Measurements from ENCODE around the gene KLRG1. TPM values are rescaled to one million over a fixed set of nuclear protein-coding genes. Genes with fewer than 3 reads are reported as not detected.

The KLRG1 gene
- polyA plus RNA-seq = 3.4 and 4.7 TPM in 2 replicates
- 6.5 and 9.3 TPM in 2 replicates for polyA minus RNA-seq

DNA sequence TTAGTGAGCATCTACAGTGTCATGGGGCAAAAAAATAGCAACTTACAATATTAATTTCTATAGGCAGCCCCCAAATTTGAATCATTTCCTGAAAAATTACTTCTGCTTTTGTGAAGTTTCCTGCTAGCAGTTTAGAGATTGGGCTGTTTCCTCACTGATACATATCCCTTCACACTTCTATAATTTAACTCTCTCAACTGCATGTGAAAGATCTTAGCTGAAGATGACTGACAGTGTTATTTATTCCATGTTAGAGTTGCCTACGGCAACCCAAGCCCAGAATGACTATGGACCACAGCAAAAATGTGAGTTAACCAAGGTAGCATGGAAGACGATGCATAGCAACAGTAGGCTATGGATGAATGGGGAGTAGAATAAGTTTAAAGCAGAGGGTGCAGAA lies at the start of gene KLRG1:
Gene KLRG1, plus strand, starts transcription at position 134 of the 400 bp plus-strand sequence. Its CDS starts 90 bp downstream, at position 224.
- Histone ChIP-seq H4K20me1 (ENCODE audit: insufficient read depth) (no peaks in the 10 kb centered on the region), H3K4me3 (ENCODE audit: low read length) (no peak within 1 kb of the TSS), H3K79me2 (replicated peaks; ENCODE audit: insufficient read depth, low read length) (no peaks in the 10 kb centered on the region), H3K4me2 (ENCODE audit: low read length) (no peak within 1 kb of the TSS), H3K9me2 (ENCODE audit: insufficient read depth, low read length) (no peaks in the 10 kb centered on the region), H2AFZ (ENCODE audit: low read depth, low read length) (no peak within 1 kb of the TSS), H3K27ac (ENCODE audit: low read length) (no peak within 1 kb of the TSS), H3K9me3 (ENCODE audit: low read length) (no peaks in the 10 kb centered on the region), H3K9ac (ENCODE audit: low read length) (no peak within 1 kb of the TSS), H3K36me3 (ENCODE audit: insufficient read depth, low read length) (no peaks in the 10 kb centered on the region), H3K27me3 (ENCODE audit: insufficient read depth, low read depth, low read length) (no peaks in the 10 kb centered on the region), H3F3A (ENCODE audit: insufficient read depth, low read length, poor library complexity, severe bottlenecking) (no peaks in the 10 kb centered on the region)
- TF ChIP-seq POLR2AphosphoS5 (IDR thresholded peaks at IDR 0.05) (no peak), EP300 (conservative IDR thresholded peaks at IDR 0.05; ENCODE audit: poor library complexity, severe bottlenecking) (no peak), TAF1 (IDR thresholded peaks at IDR 0.05; ENCODE audit: low read depth) (no peak), RAD21 (conservative IDR thresholded peaks at IDR 0.05) (no peak), EZH2 (IDR thresholded peaks at IDR 0.05; ENCODE audit: borderline replicate concordance, insufficient read depth, low read length, poor library complexity, severe bottlenecking) (no peak), MXI1 (conservative IDR thresholded peaks at IDR 0.05; ENCODE audit: poor library complexity, severe bottlenecking) (no peak), SMC3 (conservative IDR thresholded peaks at IDR 0.05; ENCODE audit: poor library complexity) (no peak)
- TF ChIP-seq, protein P1, sequence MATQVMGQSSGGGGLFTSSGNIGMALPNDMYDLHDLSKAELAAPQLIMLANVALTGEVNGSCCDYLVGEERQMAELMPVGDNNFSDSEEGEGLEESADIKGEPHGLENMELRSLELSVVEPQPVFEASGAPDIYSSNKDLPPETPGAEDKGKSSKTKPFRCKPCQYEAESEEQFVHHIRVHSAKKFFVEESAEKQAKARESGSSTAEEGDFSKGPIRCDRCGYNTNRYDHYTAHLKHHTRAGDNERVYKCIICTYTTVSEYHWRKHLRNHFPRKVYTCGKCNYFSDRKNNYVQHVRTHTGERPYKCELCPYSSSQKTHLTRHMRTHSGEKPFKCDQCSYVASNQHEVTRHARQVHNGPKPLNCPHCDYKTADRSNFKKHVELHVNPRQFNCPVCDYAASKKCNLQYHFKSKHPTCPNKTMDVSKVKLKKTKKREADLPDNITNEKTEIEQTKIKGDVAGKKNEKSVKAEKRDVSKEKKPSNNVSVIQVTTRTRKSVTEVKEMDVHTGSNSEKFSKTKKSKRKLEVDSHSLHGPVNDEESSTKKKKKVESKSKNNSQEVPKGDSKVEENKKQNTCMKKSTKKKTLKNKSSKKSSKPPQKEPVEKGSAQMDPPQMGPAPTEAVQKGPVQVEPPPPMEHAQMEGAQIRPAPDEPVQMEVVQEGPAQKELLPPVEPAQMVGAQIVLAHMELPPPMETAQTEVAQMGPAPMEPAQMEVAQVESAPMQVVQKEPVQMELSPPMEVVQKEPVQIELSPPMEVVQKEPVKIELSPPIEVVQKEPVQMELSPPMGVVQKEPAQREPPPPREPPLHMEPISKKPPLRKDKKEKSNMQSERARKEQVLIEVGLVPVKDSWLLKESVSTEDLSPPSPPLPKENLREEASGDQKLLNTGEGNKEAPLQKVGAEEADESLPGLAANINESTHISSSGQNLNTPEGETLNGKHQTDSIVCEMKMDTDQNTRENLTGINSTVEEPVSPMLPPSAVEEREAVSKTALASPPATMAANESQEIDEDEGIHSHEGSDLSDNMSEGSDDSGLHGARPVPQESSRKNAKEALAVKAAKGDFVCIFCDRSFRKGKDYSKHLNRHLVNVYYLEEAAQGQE (IDR thresholded peaks at IDR 0.05; ENCODE audit: borderline replicate concordance) = no peak
- TF ChIP-seq, protein P2, sequence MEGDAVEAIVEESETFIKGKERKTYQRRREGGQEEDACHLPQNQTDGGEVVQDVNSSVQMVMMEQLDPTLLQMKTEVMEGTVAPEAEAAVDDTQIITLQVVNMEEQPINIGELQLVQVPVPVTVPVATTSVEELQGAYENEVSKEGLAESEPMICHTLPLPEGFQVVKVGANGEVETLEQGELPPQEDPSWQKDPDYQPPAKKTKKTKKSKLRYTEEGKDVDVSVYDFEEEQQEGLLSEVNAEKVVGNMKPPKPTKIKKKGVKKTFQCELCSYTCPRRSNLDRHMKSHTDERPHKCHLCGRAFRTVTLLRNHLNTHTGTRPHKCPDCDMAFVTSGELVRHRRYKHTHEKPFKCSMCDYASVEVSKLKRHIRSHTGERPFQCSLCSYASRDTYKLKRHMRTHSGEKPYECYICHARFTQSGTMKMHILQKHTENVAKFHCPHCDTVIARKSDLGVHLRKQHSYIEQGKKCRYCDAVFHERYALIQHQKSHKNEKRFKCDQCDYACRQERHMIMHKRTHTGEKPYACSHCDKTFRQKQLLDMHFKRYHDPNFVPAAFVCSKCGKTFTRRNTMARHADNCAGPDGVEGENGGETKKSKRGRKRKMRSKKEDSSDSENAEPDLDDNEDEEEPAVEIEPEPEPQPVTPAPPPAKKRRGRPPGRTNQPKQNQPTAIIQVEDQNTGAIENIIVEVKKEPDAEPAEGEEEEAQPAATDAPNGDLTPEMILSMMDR (IDR thresholded peaks at IDR 0.05; ENCODE audit: poor library complexity, severe bottlenecking) = no peak

DNA sequence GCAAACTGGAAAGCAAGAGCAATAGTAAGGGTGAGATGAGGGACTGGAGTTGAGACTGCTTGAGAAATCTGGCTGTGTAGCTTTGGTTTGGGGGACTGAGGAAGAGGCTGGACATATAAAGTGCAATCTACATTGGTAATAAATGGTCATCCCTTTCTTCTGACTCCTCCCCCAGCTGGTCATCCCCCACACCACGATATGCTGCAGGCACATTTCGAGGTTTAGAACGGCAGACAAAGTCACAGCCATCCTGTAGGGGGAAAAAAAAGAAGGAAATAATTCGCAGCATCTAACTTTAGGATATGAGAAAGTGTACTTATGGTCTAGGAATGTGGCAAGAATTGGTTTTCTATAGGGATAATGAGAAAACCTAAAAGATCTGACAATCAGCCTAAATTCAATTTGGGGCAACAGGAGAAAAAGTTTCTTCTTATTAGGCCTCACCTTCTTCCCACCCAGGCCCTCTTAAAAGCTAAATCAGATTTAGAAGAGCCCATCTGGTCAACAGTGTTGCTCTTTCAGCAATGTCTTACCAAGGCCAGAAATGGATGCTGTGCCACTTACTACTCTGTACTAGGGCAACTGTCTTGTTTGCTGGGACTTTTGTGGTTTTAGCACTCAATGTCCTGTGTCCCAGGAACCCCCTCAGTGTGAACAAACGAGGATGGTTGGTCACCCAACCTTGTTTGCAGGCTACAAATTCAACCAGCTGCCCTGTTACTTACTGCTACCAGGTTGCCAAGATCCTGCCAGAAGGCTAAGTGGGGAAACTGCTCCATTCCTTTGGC lies 47.5 kb upstream of the KLRG1 start:
- no peaks in the 10 kb centered on the region for H3K27me3 ChIP-seq (ENCODE audit: insufficient read depth, low read depth, low read length)
- no peak overlapping the region for H3K9ac ChIP-seq (ENCODE audit: low read length)
- H3K79me2 ChIP-seq (replicated peaks; ENCODE audit: insufficient read depth, low read length) = peaks cover 19% of the 10 kb centered on the region
- no peaks in the 10 kb centered on the region for H3K9me3 ChIP-seq (ENCODE audit: low read length)
- no peak overlapping the region for H3K27ac ChIP-seq (ENCODE audit: low read length)
- H3K4me2 ChIP-seq (ENCODE audit: low read length) = no peak overlapping the region
- H3K36me3 ChIP-seq (ENCODE audit: insufficient read depth, low read length) = no peaks in the 10 kb centered on the region
- H3K9me2 ChIP-seq (ENCODE audit: insufficient read depth, low read length) = no peaks in the 10 kb centered on the region
- no peaks in the 10 kb centered on the region for H4K20me1 ChIP-seq (ENCODE audit: insufficient read depth)
- H3F3A ChIP-seq (ENCODE audit: insufficient read depth, low read length, poor library complexity, severe bottlenecking) = no peaks in the 10 kb centered on the region
- H2AFZ ChIP-seq (ENCODE audit: low read depth, low read length) = no peak overlapping the region
- TF ChIP-seq, protein P2 (IDR thresholded peaks at IDR 0.05; ENCODE audit: poor library complexity, severe bottlenecking) = no peak
- TF ChIP-seq SMC3 (conservative IDR thresholded peaks at IDR 0.05; ENCODE audit: poor library complexity) = no peak
- no peak for TF ChIP-seq POLR2AphosphoS5 (IDR thresholded peaks at IDR 0.05)
- TF ChIP-seq TAF1 (IDR thresholded peaks at IDR 0.05; ENCODE audit: low read depth) = no peak
- TF ChIP-seq RAD21 (conservative IDR thresholded peaks at IDR 0.05) = no peak
- TF ChIP-seq EZH2 (IDR thresholded peaks at IDR 0.05; ENCODE audit: borderline replicate concordance, insufficient read depth, low read length, poor library complexity, severe bottlenecking) = no peak
- no peak for TF ChIP-seq EP300 (conservative IDR thresholded peaks at IDR 0.05; ENCODE audit: poor library complexity, severe bottlenecking)
- TF ChIP-seq, protein P1 (IDR thresholded peaks at IDR 0.05; ENCODE audit: borderline replicate concordance) = no peak
- no peak for TF ChIP-seq MXI1 (conservative IDR thresholded peaks at IDR 0.05; ENCODE audit: poor library complexity, severe bottlenecking)
- H3K4me3 ChIP-seq (ENCODE audit: low read length) = no peak overlapping the region

All from neural cell (in vitro differentiated cells).